ENCODE results near the gene KLHDC7B. TPM values are rescaled to one million over a fixed set of nuclear protein-coding genes. Genes with fewer than 3 reads are reported as not detected.

The KLHDC7B gene
- total RNA-seq, 1 donor from 2014 or later: 7.2 TPM

DNA sequence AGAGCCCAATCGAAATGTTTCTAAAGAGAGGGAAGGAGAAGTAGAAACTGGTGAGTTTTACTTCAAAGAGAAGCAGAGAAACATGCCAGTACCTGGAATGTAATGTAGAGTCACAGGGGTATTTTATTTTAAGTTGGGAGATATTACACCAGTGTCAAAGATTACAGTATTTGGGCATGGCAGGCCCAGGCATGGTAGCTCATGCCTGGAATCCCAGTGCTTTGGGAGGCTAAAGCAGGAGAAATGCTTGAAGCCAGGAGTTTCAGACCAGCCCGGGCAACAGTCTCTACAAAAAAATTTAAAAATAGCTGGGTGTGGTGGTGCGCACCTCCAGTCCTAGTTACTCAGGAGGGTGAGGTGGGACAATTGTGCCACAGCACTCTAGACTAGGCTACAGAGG, 14.3 kb downstream of the KLHDC7B start:
- Mint-ChIP-seq H3K4me1 (ENCODE audit: low read depth) (peaks cover 16% of the 10 kb centered on the region), H3K27ac (ENCODE audit: unreplicated experiment) (no peak overlapping the region), H3K27me3 (ENCODE audit: low read depth) (peaks cover 20% of the 10 kb centered on the region), H3K36me3 (ENCODE audit: low read depth) (no peaks in the 10 kb centered on the region), H3K9me3 (ENCODE audit: low read depth) (no peaks in the 10 kb centered on the region), H3K4me3 (ENCODE audit: unreplicated experiment) (no peak overlapping the region)
- DNase-seq (ENCODE audit: low spot score): no peak
- TF ChIP-seq, protein P1, sequence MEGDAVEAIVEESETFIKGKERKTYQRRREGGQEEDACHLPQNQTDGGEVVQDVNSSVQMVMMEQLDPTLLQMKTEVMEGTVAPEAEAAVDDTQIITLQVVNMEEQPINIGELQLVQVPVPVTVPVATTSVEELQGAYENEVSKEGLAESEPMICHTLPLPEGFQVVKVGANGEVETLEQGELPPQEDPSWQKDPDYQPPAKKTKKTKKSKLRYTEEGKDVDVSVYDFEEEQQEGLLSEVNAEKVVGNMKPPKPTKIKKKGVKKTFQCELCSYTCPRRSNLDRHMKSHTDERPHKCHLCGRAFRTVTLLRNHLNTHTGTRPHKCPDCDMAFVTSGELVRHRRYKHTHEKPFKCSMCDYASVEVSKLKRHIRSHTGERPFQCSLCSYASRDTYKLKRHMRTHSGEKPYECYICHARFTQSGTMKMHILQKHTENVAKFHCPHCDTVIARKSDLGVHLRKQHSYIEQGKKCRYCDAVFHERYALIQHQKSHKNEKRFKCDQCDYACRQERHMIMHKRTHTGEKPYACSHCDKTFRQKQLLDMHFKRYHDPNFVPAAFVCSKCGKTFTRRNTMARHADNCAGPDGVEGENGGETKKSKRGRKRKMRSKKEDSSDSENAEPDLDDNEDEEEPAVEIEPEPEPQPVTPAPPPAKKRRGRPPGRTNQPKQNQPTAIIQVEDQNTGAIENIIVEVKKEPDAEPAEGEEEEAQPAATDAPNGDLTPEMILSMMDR (IDR thresholded peaks at IDR 0.05): no peak

DNA sequence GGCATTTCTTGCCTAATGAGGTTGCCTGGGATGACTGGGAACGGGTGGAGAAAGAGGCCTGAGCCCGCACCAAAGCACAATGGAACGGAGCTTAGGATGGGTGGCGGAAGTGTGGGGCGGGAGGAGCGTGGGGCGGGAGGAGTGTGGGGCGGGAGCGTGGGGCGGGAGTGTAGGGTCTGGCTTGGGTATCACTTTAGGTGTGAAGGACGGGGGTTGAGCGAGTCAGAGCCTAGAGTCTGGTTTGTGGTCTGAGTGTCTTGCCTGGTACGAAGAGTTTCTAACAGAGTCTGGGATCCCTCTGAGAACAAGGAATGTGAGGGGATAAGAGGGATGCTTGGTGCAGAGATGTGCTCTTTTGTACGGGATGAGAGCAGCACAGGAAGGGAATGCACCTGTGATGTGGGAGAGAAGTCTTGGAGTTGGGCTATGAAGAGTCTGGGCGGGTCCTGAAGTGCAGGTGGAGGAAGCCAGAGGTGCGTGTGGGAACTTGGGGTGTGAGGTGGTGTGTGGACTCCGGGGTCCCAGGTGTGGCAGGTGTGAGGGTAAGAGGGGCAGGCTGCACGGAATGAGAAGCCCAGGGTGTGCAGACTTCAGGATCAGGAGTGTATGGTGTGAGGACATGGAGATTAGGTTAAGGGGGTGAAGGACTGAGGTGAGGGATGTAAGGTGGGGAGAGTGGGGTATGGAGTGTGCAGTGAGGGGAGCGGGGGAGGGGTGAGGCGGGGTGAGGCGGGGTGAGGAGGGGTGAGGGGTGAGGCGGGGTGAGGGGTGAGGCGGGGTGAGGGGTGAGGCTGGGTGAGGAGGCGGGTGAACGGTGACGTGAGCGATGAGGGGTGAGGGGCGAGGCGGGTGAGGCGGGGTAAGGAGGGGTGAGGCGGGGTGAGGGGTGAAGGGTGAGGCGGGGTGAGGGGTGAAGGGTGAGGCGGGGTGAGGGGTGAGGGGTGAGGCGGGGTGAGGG, 16.0 kb downstream of the KLHDC7B start:
- peak overlapping the region; percentile 61 for H3K4me3 Mint-ChIP-seq (ENCODE audit: unreplicated experiment)
- TF ChIP-seq, protein P1 (IDR thresholded peaks at IDR 0.05): no peak
- H3K27ac Mint-ChIP-seq (ENCODE audit: unreplicated experiment): no peak overlapping the region
- no peak for DNase-seq (ENCODE audit: low spot score)
- no peaks in the 10 kb centered on the region for H3K36me3 Mint-ChIP-seq (ENCODE audit: low read depth)
- H3K9me3 Mint-ChIP-seq (ENCODE audit: low read depth): no peaks in the 10 kb centered on the region
- H3K4me1 Mint-ChIP-seq (ENCODE audit: low read depth): peaks cover 16% of the 10 kb centered on the region
- peaks cover 10% of the 10 kb centered on the region for H3K27me3 Mint-ChIP-seq (ENCODE audit: low read depth)

DNA sequence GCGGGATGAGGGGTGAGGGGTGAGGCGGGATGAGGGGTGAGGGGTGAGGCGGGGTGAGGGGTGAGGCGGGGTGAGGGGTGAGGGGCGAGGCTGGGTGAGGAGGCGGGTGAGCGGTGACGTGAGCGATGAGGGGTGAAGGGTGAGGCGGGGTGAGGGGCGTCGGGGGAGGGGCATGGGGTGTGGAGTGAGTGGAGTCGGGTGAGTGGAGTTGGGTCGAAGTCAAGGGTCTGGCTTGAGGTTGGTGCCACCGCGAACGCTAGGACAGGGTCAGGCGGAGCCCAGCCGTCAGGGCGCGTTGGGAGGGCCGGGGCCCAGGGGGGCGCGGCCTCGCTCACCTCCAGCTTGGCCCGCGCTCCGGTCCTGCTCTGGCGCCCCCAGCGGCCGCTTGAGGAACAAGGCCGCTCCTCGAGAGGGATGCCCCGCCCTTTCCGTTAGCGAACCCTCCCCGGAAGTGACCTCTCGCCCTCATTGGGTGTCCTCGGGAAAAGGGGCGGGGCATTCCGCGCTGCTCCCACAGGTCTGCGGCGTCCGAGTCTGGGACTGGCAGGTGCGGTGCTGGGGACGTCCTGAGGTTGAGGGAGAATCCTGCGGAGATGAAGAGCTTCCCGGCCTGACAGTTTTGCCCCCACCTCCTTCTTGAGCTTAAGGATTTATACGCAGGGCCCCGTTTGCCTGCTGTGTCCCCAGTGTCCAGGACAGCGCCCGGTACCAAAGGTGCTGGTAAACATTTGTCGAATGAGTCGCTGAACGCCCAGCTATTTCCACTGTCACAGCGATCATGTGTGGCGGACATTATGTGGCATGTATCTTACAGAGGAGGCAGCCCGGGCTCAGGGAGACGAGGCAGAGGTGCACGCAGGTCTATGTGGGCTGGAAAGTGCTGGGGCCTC, 17.1 kb downstream of the KLHDC7B start, which contains the start of gene SYCE3:
Gene SYCE3, minus strand, starts transcription at position 397 of the 890 bp plus-strand sequence. CDS start 6,514 bp downstream, outside the sequence.
- peak within 1 kb of the TSS; percentile 92 for H3K4me3 Mint-ChIP-seq (ENCODE audit: unreplicated experiment)
- H3K27me3 Mint-ChIP-seq (ENCODE audit: low read depth): peaks cover 10% of the 10 kb centered on the region
- peaks cover 16% of the 10 kb centered on the region for H3K4me1 Mint-ChIP-seq (ENCODE audit: low read depth)
- DNase-seq (ENCODE audit: low spot score): no peak
- peak within 1 kb of the TSS; percentile 82 for H3K27ac Mint-ChIP-seq (ENCODE audit: unreplicated experiment)
- TF ChIP-seq, protein P1 (IDR thresholded peaks at IDR 0.05): peak; percentile 92
- peaks cover under 1% of the 10 kb centered on the region for H3K36me3 Mint-ChIP-seq (ENCODE audit: low read depth)
- H3K9me3 Mint-ChIP-seq (ENCODE audit: low read depth): no peaks in the 10 kb centered on the region

- peaks cover 4% of the 10 kb centered on the region for H3K36me3 Mint-ChIP-seq (ENCODE audit: low read depth)
- H3K27me3 Mint-ChIP-seq (ENCODE audit: low read depth): peaks cover 10% of the 10 kb centered on the region
- no peak overlapping the region for H3K27ac Mint-ChIP-seq (ENCODE audit: unreplicated experiment)
- no peaks in the 10 kb centered on the region for H3K9me3 Mint-ChIP-seq (ENCODE audit: low read depth)
- TF ChIP-seq, protein P1 (IDR thresholded peaks at IDR 0.05): no peak
- peak overlapping the region; percentile 92 for H3K4me3 Mint-ChIP-seq (ENCODE audit: unreplicated experiment)
- peaks cover 16% of the 10 kb centered on the region for H3K4me1 Mint-ChIP-seq (ENCODE audit: low read depth)
- DNase-seq (ENCODE audit: low spot score): no peak
These were observed 17.9 kb downstream of the KLHDC7B start for GRCh38 chr22:50563413-50564160.

All from chondrocyte (in vitro differentiated cells).